Muscle of arm (tissue), 12 donors: ENCODE measurements around the gene GRIPAP1. TPM values are rescaled to one million over a fixed set of nuclear protein-coding genes. Genes with fewer than 3 reads are reported as not detected.
"Not testable (repeated sequence)": the region's sequence is repeated elsewhere in the genome, so short reads cannot be mapped to it uniquely, and the experiment has no call there.

ENCODE experiments used
- DNase-seq: peaks from one replicate; pipeline ENCODE4 v3.0.0-alpha.2; 2013
- polyA plus RNA-seq, 12 donors: library from polyadenylated mRNA; unstranded; fragments of 120-200 nt; gene quantifications; one replicate each; pipeline ENCODE4 v1.2.1, GENCODE V29; 2013; ENCODE audit not compliant: insufficient read length in 12 of 12

Gene GRIPAP1
- polyA plus RNA-seq, 12 donors: 15.5 to 49.0 (median 24.6) TPM; not detected in 1

- no peak for DNase-seq
Measured at GRCh38 chrX:48998391-48998790, 3.7 kb downstream of the GRIPAP1 start.

GRCh38 chrX:48997865-48998264 lies 4.2 kb downstream of the GRIPAP1 start:
- no peak for DNase-seq

- DNase-seq: no peak
Measured at GRCh38 chrX:48997455-48997854, 4.6 kb downstream of the GRIPAP1 start.

- DNase-seq: no peak
Measured at GRCh38 chrX:48996969-48997368, 5.1 kb downstream of the GRIPAP1 start.

- DNase-seq: no peak
Measured at GRCh38 chrX:48992341-48992740, 9.7 kb downstream of the GRIPAP1 start.

- DNase-seq: no peak
Measured at GRCh38 chrX:48989483-48989882, 12.6 kb downstream of the GRIPAP1 start.

- no peak for DNase-seq
Measured at GRCh38 chrX:48983896-48984295, 18.2 kb downstream of the GRIPAP1 start.

- no peak for DNase-seq
Measured at GRCh38 chrX:48983081-48983480, 19.0 kb downstream of the GRIPAP1 start.

- no peak for DNase-seq
Measured at GRCh38 chrX:48981178-48981577, 20.9 kb downstream of the GRIPAP1 start.

- not testable (repeated sequence) for DNase-seq
Measured at GRCh38 chrX:48980341-48980740, 21.7 kb downstream of the GRIPAP1 start.

GRCh38 chrX:48978226-48978625 lies 23.8 kb downstream of the GRIPAP1 start:
- no peak for DNase-seq

- no peak for DNase-seq
Measured at GRCh38 chrX:48976086-48976485, 26.0 kb downstream of the GRIPAP1 start.

- no peak for DNase-seq
Measured at GRCh38 chrX:48975541-48975940, 26.5 kb downstream of the GRIPAP1 start.

GRCh38 chrX:48975041-48975440 lies 27.0 kb downstream of the GRIPAP1 start:
- DNase-seq: no peak

- no peak for DNase-seq
Measured at GRCh38 chrX:48974574-48974973, 27.5 kb downstream of the GRIPAP1 start.

- DNase-seq: no peak
Measured at GRCh38 chrX:48974033-48974432, 28.0 kb downstream of the GRIPAP1 start.

GRCh38 chrX:48972220-48973164 lies 29.6 kb downstream of the GRIPAP1 start:
- DNase-seq: no peak

- peak; percentile 31 for DNase-seq
Measured at GRCh38 chrX:48971249-48972219, 30.5 kb downstream of the GRIPAP1 start, which contains the start of gene KCND1. KCND1 (minus strand) TSS chrX:48971844; CDS start chrX:48970271, 1,573 bp downstream.

GRCh38 chrX:48969471-48969870 lies 32.6 kb downstream of the GRIPAP1 start:
- no peak for DNase-seq

- no peak for DNase-seq
Measured at GRCh38 chrX:48968377-48968776, 33.7 kb downstream of the GRIPAP1 start.

GRCh38 chrX:48966796-48967579 lies 35.1 kb downstream of the GRIPAP1 start:
- no peak for DNase-seq
